NB4 (cell line): ENCODE data around the gene RBM17.

Source experiments
- DNase-seq: peaks from one replicate; pipeline ENCODE4 v3.0.0; 2010; ENCODE audit warnings: low read depth
- H3K4me3 ChIP-seq: one replicate; pipeline ENCODE4 v1.5.1; 2011; ENCODE audit warnings: mild to moderate bottlenecking, low read depth, low read length, moderate library complexity
- CTCF ChIP-seq: IDR thresholded peaks from one replicate; pipeline ENCODE4 v1.5.1; 2012; ENCODE audit warnings: low read depth, low read length
- MYC ChIP-seq: IDR thresholded peaks from 2 replicates; pipeline ENCODE4 v1.6.1; 2011; ENCODE audit warnings: low read depth, low read length
- POLR2A ChIP-seq: IDR thresholded peaks from 2 replicates; pipeline ENCODE4 v1.6.1; 2011; ENCODE audit warnings: mild to moderate bottlenecking; ENCODE audit not compliant: insufficient read length; ENCODE audit errors: extremely low read depth
- TF ChIP-seq, protein P1 (sequence below): IDR thresholded peaks from 2 replicates; pipeline ENCODE4 v1.6.1; 2011; ENCODE audit warnings: low read depth, low read length

The RBM17 gene

GRCh38 chr10:6045314-6045848 is 43.5 kb upstream of the RBM17 start:
- DNase-seq = peak; percentile 70
- no peak for TF ChIP-seq CTCF
- TF ChIP-seq POLR2A = no peak
- no peak for TF ChIP-seq MYC
- TF ChIP-seq, protein P1, sequence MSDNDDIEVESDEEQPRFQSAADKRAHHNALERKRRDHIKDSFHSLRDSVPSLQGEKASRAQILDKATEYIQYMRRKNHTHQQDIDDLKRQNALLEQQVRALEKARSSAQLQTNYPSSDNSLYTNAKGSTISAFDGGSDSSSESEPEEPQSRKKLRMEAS = no peak
- H3K4me3 ChIP-seq = no peak overlapping the region

DNA sequence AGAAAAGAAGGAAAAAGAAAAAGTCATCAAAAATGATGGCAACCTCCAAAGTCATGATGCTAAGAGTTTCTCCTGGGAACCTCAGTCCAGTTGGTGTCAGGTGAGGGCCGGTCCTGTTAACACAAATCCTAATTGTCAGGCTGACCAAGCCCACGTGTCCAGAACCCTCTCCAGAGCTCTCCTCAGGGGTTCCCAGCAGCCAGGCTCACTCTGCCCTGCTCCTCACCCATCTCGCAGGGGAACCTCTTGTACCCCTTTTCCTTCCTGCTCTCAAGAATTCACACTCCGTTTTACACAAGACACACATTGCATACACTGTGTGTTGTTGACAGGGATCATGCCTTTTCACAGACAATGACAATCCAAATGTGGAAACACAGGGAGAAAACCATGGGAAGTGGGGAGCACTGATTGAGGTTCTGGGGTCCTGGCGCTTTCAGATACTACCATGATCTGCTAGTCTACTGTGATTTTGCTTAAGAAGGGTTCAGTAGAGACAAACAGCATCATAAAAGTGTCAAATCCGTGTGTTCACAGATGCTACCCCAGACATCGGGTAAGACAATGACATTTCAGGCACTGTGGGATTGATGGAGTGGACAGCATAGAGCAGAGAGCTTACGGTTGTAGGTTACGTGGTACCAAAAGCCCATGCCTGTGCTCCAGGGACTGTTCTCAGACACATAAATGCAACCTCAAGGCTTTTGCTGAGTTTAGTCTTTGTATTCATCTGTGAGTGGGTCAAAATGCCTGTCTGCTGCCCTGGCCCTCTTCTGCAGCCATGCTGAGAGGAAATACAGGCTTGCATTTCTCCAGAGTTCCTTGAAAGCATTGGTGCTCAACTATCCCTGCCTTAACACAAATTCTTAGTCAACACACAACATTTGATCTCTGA is 42.7 kb upstream of the RBM17 start:
- TF ChIP-seq MYC (no peak), POLR2A (no peak), CTCF (no peak)
- TF ChIP-seq, protein P1 = no peak
- no peak overlapping the region for H3K4me3 ChIP-seq
- DNase-seq = no peak

- no peak overlapping the region for H3K4me3 ChIP-seq
- TF ChIP-seq, protein P1 = no peak
- TF ChIP-seq POLR2A (no peak), CTCF (no peak), MYC (no peak)
- DNase-seq = no peak
These were observed 41.8 kb upstream of the RBM17 start for GRCh38 chr10:6046773-6047611.

DNA sequence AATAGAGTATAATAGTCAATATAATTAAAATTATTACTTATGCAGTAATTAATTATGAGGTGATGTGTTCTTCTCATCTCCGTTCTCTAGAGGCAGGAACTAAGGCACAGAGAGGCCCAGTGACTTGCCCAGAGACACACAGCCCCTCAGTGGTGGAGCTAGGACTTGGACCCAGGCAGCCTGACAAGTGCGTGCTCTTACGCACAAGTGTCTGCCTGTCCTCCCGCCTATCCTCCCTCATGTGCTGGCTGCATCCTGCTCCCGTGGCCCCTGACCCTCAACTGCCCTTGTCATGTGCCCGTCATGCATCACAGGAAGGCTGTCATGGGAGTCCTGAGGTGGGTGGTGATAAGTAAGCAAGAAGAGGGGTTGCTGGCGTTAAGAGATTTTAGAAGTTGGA is 41.0 kb upstream of the RBM17 start:
- no peak overlapping the region for H3K4me3 ChIP-seq
- no peak for DNase-seq
- TF ChIP-seq, protein P1 = no peak
- TF ChIP-seq MYC (no peak), POLR2A (no peak), CTCF (no peak)

- no peak for DNase-seq
- TF ChIP-seq POLR2A = no peak
- no peak for TF ChIP-seq MYC
- no peak overlapping the region for H3K4me3 ChIP-seq
These were observed 40.4 kb upstream of the RBM17 start for GRCh38 chr10:6048281-6049030.
